Measurements from ENCODE around the gene WDCP.
"Not testable (repeated sequence)": the region's sequence is repeated elsewhere in the genome, so short reads cannot be mapped to it uniquely, and the experiment has no call there.

The WDCP gene

GRCh38 chr2:24016376-24016761 is 30.8 kb downstream of the WDCP start:
- H3K4me2 ChIP-seq (ENCODE audit: low read length) = no peak overlapping the region

DNA sequence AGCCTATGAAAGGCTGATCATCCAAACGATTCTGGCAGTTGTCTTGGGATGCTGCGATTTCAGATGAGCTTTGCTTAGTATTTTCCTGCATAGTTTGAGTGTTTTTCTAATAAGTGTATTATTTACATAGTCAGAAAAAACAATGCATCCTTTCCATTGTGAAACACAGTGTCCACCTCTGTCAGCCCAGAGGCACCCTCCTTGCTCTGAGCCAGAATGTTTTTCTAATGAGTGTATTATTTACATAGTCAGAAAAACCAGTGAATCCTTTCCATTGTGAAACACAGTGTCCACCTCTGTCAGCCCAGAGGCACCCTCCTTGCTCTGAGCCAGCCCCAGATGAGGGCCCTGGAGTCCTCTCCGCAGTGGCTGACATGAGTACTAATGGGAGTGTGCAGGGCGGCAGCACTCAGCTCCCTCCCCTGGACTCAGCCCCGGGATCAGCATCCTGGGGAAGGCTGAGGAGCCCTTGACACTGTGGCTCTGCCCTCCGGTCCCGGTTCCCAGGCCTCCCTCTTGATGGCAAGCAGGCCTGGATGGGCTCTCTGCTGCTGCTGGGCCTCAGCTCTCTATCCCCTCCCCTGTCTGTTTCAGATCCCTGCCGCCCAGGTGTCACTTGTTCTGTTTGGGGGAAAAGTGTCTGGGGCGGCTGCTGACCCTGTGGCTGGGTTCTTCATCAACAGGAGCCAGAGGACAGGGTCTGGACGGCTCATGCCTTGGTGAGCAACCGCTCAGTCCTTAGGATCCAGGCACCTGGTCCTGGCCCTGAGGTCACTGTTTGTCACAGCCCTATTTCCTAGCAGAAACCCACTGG is 31.4 kb downstream of the WDCP start:
- no peaks in the 10 kb centered on the region for H3K4me1 ChIP-seq (ENCODE audit: control insufficient read depth, low read length)
- no peak overlapping the region for H3K4me2 ChIP-seq (ENCODE audit: low read length)
- H3K4me3 ChIP-seq (ENCODE audit: low read length) = no peak overlapping the region
- no peaks in the 10 kb centered on the region for H3K79me2 ChIP-seq (ENCODE audit: control insufficient read depth, low read length)
- no peaks in the 10 kb centered on the region for H3K9me3 ChIP-seq (ENCODE audit: control insufficient read depth, insufficient read depth, low read length)
- H4K20me1 ChIP-seq (ENCODE audit: control insufficient read depth, insufficient read depth, low read depth, low read length) = no peaks in the 10 kb centered on the region
- no peak overlapping the region for H3K27ac ChIP-seq (ENCODE audit: low read depth, low read length)
- H3K9me2 ChIP-seq (replicated peaks; ENCODE audit: control insufficient read depth, low read length) = no peaks in the 10 kb centered on the region
- H3F3A ChIP-seq (ENCODE audit: control insufficient read depth, insufficient read depth) = no peaks in the 10 kb centered on the region
- peaks cover 11% of the 10 kb centered on the region for H3K27me3 ChIP-seq (ENCODE audit: control insufficient read depth, low read length)
- TF ChIP-seq, protein P1, sequence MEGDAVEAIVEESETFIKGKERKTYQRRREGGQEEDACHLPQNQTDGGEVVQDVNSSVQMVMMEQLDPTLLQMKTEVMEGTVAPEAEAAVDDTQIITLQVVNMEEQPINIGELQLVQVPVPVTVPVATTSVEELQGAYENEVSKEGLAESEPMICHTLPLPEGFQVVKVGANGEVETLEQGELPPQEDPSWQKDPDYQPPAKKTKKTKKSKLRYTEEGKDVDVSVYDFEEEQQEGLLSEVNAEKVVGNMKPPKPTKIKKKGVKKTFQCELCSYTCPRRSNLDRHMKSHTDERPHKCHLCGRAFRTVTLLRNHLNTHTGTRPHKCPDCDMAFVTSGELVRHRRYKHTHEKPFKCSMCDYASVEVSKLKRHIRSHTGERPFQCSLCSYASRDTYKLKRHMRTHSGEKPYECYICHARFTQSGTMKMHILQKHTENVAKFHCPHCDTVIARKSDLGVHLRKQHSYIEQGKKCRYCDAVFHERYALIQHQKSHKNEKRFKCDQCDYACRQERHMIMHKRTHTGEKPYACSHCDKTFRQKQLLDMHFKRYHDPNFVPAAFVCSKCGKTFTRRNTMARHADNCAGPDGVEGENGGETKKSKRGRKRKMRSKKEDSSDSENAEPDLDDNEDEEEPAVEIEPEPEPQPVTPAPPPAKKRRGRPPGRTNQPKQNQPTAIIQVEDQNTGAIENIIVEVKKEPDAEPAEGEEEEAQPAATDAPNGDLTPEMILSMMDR (IDR thresholded peaks at IDR 0.05; ENCODE audit: low read depth, low read length, poor library complexity, severe bottlenecking) = no peak
- no peak for TF ChIP-seq EZH2phosphoT487 (IDR thresholded peaks at IDR 0.05; ENCODE audit: borderline replicate concordance, low read length)
- no peaks in the 10 kb centered on the region for H3K36me3 ChIP-seq (ENCODE audit: control insufficient read depth, low read length)

More at GRCh38 chr2:24016376-24016761, 30.8 kb downstream of the WDCP start:
- H3K79me2 ChIP-seq (ENCODE audit: control insufficient read depth, low read length) = no peaks in the 10 kb centered on the region
- H3K9me2 ChIP-seq (replicated peaks; ENCODE audit: control insufficient read depth, low read length) = no peaks in the 10 kb centered on the region
- H3K4me1 ChIP-seq (ENCODE audit: control insufficient read depth, low read length) = no peaks in the 10 kb centered on the region
- no peak overlapping the region for H3K27ac ChIP-seq (ENCODE audit: low read depth, low read length)
- no peaks in the 10 kb centered on the region for H3K9me3 ChIP-seq (ENCODE audit: control insufficient read depth, insufficient read depth, low read length)
- no peak for TF ChIP-seq EZH2phosphoT487 (IDR thresholded peaks at IDR 0.05; ENCODE audit: borderline replicate concordance, low read length)
- TF ChIP-seq, protein P1 (IDR thresholded peaks at IDR 0.05; ENCODE audit: low read depth, low read length, poor library complexity, severe bottlenecking) = no peak
- H3K4me3 ChIP-seq (ENCODE audit: low read length) = no peak overlapping the region
- no peaks in the 10 kb centered on the region for H3F3A ChIP-seq (ENCODE audit: control insufficient read depth, insufficient read depth)
- H3K36me3 ChIP-seq (ENCODE audit: control insufficient read depth, low read length) = no peaks in the 10 kb centered on the region
- H3K27me3 ChIP-seq (ENCODE audit: control insufficient read depth, low read length) = peaks cover 5% of the 10 kb centered on the region
- H4K20me1 ChIP-seq (ENCODE audit: control insufficient read depth, insufficient read depth, low read depth, low read length) = no peaks in the 10 kb centered on the region

DNA sequence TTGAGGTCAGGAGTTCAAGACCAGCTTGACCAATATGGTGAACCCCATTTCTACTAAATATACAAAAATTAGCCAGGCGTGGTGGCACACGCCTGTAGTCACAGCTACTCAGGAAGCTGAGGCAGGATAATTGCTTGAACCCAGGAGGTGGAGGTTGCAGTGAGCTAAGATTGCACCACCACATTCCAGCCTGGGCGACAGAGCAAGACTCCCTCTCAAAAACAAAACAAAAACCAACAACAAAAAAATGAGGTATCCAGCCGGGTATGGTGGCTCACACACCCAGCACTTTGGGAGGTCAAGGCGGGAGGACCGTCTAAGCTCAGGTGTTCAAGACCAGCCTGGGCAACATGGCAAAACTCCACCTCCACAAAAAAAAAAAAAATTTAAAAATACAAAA is 32.3 kb downstream of the WDCP start:
- H3K4me2 ChIP-seq (ENCODE audit: low read length); H3K27ac ChIP-seq (ENCODE audit: low read depth, low read length); H3K4me3 ChIP-seq (ENCODE audit: low read length): not testable (repeated sequence)

GRCh38 chr2:24012521-24013188 is 34.5 kb downstream of the WDCP start:
- H3K4me2 ChIP-seq (ENCODE audit: low read length) = no peak overlapping the region

More for the DNA sequence above, 32.3 kb downstream of the WDCP start:
- H3K36me3 ChIP-seq (ENCODE audit: control insufficient read depth, low read length); H3F3A ChIP-seq (ENCODE audit: control insufficient read depth, insufficient read depth); H3K79me2 ChIP-seq (ENCODE audit: control insufficient read depth, low read length); H4K20me1 ChIP-seq (ENCODE audit: control insufficient read depth, insufficient read depth, low read depth, low read length); H3K4me1 ChIP-seq (ENCODE audit: control insufficient read depth, low read length); H3K9me3 ChIP-seq (ENCODE audit: control insufficient read depth, insufficient read depth, low read length); H3K9me2 ChIP-seq (replicated peaks; ENCODE audit: control insufficient read depth, low read length): not testable (repeated sequence)
- H3K27me3 ChIP-seq (ENCODE audit: control insufficient read depth, low read length) = peaks cover 20% of the 10 kb centered on the region

More at GRCh38 chr2:24012521-24013188, 34.5 kb downstream of the WDCP start:
- Histone ChIP-seq H3F3A (ENCODE audit: control insufficient read depth, insufficient read depth) (no peaks in the 10 kb centered on the region), H3K36me3 (ENCODE audit: control insufficient read depth, low read length) (no peaks in the 10 kb centered on the region), H3K79me2 (ENCODE audit: control insufficient read depth, low read length) (no peaks in the 10 kb centered on the region), H3K4me3 (ENCODE audit: low read length) (no peak overlapping the region), H3K9me2 (replicated peaks; ENCODE audit: control insufficient read depth, low read length) (no peaks in the 10 kb centered on the region), H3K27me3 (ENCODE audit: control insufficient read depth, low read length) (peaks cover 30% of the 10 kb centered on the region), H3K9me3 (ENCODE audit: control insufficient read depth, insufficient read depth, low read length) (no peaks in the 10 kb centered on the region), H3K27ac (ENCODE audit: low read depth, low read length) (no peak overlapping the region), H4K20me1 (ENCODE audit: control insufficient read depth, insufficient read depth, low read depth, low read length) (no peaks in the 10 kb centered on the region), H3K4me1 (ENCODE audit: control insufficient read depth, low read length) (peaks cover 4% of the 10 kb centered on the region; the same call in 1 of the 2 replicates)
- TF ChIP-seq, protein P1 (IDR thresholded peaks at IDR 0.05; ENCODE audit: low read depth, low read length, poor library complexity, severe bottlenecking) = no peak
- TF ChIP-seq EZH2phosphoT487 (IDR thresholded peaks at IDR 0.05; ENCODE audit: borderline replicate concordance, low read length) = no peak

Measured in DOHH2 (cell line).